GM21526 (cell line): ENCODE data around the gene DICER1.

ENCODE experiments used
- ATAC-seq: cut with Tn5 transposase; IDR thresholded peaks from one replicate; pipeline ENCODE4 v1.9.1; 2021; ENCODE audit warnings: moderate library complexity; ENCODE audit not compliant: unreplicated experiment, low FRiP score

The DICER1 gene

DNA sequence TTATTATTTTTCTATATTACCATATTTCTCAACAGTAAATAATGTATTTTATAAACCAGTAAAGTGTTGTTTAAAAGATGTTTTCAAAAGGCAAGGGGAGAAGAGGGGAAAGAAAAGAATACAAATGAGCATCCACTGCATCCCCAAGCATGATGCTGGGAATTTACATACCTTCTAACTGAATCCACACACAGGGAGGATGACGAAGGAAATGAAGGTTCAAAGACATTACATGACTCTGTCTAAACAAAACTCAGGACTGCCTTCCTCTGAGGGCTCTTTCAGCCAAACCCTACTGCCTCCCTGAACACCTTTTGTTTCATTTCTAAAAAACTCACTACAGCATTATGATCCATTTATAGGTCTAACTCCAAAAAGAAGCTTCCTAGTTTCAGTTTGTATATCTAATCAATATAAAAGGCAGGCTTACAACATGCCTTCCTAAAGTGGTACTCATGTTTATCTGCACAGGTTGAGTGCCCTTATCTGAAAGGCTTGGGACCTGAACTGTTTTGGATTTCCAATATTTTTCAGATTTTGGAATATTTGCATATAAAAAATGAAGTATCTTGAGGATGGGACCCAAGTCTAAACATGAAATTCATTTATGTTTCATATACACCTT lies 30.3 kb downstream of the DICER1 start:
- no peak for ATAC-seq

DNA sequence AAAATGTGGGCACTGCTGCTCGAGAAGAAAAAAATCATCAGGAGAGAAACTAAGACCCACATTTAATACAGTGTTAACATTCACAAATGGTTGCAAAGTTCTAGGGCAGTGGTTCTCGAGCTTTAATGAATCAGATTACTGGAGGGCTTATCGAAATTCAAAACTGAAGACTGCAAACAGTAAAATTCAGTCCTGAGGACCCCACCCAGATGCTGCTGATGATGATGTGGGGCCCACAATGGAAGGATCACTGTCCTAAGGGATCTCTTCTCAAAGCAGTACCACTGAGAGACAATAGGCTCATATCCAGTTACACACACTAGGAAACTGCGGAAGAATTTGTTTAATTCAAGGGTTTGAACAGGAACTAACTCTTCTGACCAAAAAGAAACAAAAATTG lies 31.4 kb downstream of the DICER1 start:
- ATAC-seq, result no peak

DNA sequence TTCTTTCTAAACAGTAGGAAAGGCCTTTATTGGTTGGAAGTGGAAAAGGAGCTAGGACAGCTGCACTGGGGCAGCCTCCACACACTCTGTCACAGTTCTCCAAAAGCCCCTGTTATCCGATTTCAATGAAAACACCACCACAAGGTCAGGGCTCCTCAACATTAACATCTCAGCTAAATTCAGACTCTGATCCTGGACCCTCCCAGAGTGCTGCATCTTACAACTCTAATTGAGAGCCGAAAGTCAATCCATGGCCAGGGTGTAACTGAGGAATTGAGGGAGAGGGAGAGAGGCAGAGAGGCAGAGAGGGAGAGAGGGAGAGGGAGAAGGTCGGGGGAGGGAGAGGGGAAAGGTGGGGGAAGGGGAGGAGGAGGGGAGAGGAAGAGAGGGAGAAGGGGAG lies 32.1 kb downstream of the DICER1 start:
- ATAC-seq, result no peak

DNA sequence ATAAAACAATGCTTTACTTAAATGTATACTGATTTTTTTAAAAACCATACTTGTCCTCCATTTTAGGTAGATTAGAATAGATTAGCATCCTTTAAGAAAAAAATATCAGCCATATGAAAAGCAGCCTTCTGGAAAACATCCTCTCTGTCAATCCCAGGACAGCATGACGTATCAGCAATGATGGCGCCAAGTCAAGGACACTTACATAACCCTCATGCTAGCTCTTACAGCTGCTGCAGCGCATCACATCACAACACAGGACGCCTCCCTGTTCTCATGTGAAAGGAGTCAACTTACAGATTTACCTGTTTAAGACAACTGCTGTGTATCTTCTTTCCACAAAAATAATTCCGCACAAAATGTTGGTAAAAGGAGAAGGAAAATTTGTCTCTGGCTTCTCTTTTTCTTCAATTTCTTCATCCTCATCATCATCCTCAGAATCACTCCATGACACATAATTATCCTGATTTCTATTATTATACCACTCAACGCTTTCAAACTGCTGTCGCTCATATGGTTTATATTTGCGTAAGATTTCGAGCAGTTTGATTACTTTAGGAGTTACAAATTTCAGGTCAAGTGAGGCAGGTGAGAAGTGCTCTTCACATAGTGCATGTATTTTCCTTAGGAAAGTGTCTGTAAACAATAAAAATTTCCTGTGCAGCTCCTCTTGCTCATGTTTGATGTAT lies 33.3 kb downstream of the DICER1 start:
- ATAC-seq, result no peak

DNA sequence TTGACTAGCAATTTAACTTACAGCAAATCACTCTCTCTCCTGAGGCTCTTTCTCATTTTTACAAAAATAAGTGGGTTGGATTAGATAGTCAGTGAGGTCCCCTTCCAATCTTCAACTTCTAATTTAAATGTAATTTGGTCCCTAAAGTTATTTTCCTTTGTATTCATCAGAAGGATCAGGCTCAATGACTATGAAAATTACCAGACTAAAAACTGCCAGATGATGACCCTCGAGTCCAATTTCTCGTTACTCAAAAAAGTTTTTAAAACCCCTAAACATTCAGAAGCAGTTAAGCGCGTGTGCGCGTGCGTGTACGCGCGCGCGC lies 34.7 kb downstream of the DICER1 start:
- no peak for ATAC-seq

DNA sequence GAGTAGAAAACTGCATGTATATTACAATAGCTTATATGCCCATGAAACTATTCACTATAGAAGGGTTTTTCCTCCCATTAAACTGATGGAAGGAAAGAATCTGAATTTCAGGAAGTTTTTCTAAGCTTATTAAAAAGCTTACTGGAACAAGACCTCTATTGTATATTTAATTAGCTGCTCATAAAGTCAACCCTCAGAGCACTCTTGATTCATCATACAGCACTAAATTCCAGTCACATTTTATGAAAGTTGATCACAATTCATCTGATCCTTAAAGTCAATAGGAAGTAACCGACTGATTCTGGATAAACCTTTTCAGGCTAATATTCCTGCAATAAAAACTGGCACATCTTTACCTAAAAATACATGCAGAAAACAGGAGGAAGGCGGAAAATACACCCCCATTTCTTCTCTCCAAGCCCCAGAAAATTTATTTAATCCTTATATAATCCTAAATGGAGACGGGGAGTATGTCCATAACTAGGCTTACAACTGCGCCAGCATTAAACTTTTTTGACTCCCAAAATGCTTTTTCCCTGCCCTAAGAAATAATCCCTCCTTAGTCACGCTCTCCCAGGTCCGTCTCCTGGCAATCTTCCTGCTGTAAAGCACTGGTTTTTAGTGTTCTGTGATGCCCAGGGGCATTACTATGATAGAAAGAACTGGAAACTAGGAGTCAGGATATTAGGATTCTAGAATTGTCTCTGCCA lies 35.3 kb downstream of the DICER1 start:
- ATAC-seq, result no peak

DNA sequence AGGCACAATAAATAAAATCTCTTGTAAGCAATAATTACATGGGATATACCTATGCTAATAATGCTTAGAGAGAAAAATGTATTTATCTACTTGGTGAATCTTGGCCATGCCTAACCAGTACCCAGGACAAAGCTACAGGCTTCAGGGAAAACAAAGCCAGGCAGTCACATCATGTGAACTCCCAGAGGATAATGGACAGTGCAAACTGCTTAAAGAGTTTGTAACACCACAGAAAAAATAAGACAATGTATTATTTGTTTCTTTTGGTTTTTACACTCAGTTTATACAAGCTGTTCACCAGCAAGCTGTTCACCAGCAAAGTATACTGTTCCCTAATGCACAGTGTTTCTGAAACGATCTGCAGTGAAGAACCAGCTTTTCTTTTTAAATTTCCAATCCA lies 38.0 kb downstream of the DICER1 start:
- ATAC-seq, result no peak

DNA sequence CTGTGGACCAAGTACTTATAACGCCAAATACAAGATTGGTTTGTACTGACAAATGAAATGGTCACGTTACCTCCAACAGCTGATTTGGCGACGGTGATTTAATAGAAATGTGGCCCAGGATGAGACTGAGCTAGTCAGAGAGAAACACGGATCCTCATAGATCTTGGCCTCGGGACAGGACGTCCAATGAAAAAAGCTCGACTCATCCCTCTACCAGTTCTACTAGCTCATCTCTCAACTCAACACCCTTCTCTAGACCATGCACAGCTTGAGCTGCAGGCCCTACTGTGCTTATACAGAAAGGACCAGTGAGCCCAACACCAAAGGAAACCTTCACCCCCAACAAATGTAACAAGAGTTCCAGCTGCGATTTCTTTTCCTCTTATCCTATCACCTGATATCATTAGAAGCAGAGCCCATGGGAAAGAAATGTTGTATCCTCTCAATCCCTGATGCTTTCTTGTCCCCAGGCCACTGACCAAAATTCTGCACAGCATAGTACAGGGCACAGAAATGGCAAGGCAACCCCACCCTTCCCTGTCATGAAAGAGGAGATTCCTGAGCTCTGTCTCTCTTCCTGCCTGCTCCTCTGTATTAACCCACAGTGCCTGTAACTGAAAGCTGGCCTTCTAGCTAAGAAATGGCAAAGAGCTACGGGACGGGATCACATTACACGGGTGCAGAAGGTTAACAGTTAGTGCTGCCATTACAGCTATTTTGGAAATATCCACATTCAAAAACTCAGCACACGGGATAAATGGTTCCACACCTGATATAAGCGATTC lies 39.2 kb downstream of the DICER1 start:
- no peak for ATAC-seq

DNA sequence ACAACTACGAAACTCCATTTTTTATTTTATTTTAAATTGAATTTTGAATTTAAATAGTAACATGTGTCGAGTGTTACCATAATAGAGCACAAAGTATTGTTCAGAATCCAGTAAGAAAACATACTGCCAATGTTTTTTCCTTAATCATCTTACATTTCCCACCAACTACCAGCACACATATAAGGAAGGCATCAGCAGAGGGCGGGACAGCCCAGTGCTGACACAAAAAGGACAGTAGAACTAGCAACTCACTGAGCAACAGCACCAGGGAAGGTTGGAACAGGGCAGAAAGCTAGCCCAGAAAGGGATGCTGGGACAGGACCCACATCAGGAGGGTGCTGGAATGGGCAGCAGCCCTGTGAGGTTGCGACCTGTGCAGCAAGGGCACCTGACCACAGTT lies 43.9 kb downstream of the DICER1 start:
- no peak for ATAC-seq

DNA sequence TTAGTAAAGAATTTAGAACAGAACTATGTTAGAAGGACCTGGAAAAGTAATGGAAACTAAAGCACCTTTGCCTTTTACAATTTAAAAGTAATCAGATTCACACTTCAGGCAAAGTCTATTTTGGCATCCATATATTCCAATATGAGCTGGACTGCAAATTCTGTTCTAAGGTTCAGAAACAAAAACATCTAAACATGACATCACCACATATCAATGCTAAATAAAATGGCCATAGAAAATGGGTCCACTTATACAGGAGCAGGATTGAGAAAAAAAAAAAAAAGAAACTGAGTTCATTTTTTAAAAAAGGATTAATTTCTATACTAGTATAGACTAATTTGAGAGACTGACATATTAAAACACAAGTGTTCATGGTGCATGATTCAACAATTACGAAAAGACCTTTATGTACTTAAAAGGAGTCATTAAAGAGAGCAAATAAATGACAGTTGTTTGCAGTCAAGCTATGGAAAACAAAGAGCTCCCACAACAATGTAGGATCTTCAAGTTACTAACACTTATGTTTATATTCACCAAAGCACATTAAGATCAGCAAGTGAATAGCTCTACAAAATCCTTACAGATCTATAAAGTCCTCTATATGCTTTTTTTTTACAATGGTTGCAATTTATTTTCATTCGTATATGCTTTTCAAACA lies 45.7 kb downstream of the DICER1 start:
- no peak for ATAC-seq

DNA sequence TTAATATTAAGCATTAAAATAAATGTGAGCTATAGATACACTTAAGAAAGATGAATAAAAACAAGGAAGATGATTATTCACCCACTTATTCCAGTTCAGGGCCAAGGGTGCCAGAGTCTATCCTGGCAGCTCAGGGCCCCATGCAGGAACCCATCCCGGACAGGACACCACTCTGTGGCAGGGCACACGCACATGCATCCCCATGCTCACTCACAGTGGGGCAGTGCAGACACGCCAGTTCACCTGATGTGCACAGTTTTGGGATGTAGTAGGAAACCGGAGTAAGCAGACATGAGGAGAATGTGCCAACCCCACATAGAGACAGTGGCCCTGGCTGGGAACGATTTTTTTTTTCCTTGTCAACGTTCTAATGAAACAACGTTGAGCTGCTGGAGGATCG lies 47.2 kb downstream of the DICER1 start:
- no peak for ATAC-seq

DNA sequence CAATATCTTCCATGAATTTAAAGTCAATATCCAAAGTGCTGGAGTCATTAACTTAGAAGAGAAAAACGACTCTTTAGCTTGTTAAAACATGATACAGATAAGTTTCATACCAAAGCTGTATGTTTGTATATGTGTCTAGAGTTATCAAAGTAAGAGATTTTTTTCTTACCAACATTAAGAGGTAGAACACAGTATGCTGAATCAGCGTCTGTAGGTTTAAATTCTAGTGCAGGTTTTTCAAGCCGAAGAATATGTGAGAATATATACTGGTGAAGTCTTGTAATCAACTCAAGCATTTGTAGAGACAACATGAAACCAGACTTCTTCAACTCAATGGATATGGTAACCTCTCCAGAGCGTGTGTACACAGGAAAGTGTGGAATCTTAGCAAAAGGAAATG lies 49.6 kb downstream of the DICER1 start:
- ATAC-seq, result no peak

DNA sequence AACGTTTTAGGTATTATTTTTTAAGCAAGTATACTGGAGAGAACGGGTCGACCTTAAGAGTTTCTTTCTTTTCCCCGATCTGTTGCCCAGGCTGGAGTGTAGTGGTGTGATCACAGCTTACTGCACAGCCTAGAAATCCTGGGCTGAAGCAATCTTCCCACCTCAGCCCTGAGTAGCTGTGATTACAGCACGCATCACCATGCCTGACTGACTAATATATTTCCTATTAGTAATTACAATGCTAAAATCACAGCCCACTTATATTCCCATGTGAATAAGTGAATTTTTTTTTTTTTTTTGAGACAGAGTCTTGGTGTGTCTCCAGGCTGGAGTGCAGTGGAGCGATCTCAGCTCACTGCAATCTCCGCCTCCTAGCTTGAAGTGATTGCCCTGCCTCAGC lies 50.4 kb downstream of the DICER1 start:
- no peak for ATAC-seq

DNA sequence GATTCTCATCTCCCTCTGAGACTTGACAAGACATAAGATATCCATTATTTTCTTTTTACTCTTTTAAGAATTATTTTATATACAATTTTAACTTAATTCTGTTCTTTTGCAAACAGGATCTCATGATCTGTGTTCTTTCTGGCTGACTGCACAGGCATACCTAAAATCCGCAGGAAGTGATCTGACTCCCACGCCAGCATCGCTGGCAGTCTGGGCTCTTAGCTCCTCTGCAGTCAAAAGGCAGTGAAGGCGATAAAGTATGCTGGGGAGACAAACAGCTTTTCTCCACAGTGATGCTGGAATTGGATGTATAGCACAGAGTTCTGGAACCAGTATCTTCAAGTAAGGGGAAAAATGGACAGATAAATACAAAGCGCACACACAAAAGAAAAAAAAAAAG lies 52.4 kb downstream of the DICER1 start:
- no peak for ATAC-seq

DNA sequence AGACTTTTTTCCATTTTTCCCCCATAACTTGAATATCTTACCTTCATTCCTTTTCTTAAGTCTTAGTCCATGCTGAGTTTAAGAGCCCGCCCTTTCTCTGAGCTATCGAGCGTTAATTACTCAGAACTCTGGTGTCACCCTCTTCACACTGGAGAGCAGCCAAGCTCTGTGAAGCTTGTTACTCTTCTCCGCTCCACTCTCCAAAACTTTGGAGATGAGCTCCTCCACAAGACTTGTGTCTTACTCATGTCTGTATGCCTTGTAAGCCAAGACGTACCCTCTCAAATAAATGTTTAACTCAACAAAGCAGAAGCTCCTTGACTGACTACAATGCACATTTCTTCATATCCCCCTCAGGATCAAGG lies 54.7 kb downstream of the DICER1 start:
- ATAC-seq, result no peak

DNA sequence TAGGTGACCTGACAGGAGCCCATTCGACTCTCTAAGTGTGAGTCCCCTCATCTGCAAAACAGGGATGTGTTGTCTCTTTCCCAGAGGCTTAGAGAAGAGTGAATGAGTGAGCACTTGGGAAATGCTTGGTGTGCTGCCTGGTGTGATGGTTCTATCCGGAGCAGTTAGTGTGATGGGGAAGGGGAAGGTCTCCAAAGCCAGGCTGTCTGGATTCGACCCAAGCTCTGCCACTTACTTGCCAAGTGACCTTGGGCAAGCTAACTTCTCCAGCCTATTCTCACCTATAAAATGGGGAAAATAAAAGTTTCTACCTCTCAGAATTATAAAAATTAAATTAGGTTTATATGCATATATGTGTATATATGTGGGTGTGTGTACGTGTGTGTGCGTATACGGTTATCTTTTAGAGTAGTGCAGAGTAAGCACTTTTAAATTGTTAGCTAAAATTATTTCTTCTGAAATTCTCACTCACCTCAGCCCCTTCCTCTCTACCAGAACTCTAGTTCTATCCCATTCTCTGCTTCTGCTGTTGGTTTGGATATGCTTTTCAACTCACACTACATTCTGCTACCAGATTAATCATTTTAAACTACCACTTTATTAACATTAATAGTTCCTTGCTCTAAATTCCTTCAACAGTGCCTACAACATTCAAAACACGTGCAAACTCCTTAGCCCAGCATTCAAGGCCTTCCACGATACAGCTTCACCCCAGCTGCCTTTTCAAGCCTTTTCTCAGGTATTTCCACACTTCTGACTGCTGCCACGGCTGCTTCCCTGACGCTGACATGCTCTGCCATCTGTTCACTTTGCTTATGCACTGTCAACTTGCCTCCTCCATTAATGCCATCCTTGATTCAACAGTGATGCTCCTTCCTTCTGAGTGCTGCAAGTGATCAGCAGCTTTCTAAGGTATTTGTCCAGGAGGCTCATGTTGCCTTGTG lies 55.3 kb downstream of the DICER1 start:
- no peak for ATAC-seq

DNA sequence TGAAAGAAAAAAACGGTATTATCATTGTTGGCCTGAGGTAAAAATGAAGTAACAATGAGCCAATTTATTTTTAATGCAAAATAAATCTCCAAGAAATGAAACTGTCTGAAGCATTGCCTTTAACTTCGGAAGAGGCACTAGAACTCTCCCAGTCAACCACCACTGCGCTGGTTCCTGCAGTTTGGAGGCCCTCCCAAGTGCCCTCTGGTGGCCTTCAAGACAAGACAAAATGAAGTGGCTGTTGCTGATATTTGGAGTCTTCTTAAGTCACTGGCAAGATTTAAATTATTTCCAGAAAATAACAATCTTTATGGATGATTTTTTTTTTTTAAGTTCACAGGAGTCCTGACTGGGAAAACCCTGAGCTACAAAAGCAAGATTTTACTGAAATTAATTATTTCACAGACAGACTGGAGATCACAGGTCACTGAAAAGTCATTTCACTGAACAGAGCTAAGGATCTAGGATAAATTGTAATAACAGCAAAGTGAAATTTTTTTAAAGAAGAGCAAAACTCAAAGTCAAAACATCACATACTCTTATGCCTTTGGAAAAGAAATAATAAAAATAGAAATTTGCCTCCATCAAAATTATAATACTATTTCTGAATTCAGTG lies 58.2 kb downstream of the DICER1 start:
- ATAC-seq, result no peak

DNA sequence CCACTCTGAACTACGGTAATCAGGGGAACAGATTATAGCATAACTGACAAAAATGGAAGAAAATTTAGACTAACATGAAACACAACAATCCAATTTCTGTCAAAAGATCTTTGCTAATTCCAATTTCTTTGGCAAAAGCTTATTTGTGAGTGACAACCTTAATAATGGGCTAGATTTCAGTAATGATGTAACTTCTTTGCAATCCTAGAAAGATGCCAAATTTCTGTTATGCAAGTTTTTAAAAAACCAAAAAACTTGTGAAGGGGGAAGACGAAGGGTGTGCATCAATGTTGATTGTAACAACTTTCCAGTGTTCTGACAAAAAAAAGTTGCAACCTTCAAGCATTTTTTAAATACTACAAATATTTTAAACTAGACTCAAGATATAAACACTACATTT lies 59.9 kb downstream of the DICER1 start:
- no peak for ATAC-seq

DNA sequence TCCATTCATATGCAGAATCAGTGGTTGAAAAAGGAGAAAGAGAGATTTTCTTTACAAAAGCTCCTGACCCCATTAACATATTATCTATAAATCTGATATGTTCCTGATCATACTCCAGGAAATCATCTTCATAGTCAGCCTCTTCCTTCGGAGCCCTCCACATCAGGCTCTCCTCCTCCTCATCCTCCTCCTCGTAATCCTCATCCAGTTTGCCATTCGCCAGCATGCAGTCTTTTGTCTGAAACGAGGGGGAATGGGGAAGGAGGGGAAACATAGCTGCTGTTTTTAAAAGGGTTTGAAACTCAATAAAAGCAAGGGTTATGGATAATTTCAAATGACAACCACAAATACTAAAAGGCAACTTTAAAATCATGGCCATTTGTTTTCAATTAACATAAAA lies 60.9 kb downstream of the DICER1 start:
- no peak for ATAC-seq
